GM10248 (cell line): ENCODE measurements around the gene DCT.

Experiments
- CTCF ChIA-PET: fragments of 300-600 bp; sonication (Branson Sonifier 250); formaldehyde crosslinking; extraction: SDS; loops from one replicate; lab custom pipeline; 2021; ENCODE audit warnings: antibody characterized with exemption; lab: Yijun Ruan, JAX
- POLR2A ChIA-PET: fragments of 350-650 bp; sonication (Branson Sonifier 250); formaldehyde crosslinking; extraction: SDS; loops from one replicate; lab custom pipeline; 2020; ENCODE audit warnings: antibody characterized with exemption; lab: Yijun Ruan, JAX
- DNase-seq: peaks from one replicate; pipeline ENCODE4 v3.0.0; 2012; ENCODE audit errors: extremely low spot score
- CTCF ChIP-seq: IDR thresholded peaks from 2 replicates; pipeline ENCODE4 v1.5.1; 2012; ENCODE audit warnings: mild to moderate bottlenecking, low read depth; ENCODE audit errors: extremely low read depth, missing control alignments, control extremely low read depth

Gene DCT

GRCh38 chr13:94487043-94487442, 7.6 kb upstream of the DCT start:
- no peak for DNase-seq
- CTCF ChIA-PET = interaction anchor here (1.5 kb wide), 1 partner anchor 17 kb away, joined by 3 read pairs; no protein-coding TSS in a partner anchor
- TF ChIP-seq CTCF = no peak
- POLR2A ChIA-PET = no interaction called here

- DNase-seq = no peak
- CTCF ChIA-PET = no interaction called here
- POLR2A ChIA-PET = no interaction called here
- no peak for TF ChIP-seq CTCF
Observed at GRCh38 chr13:94483970-94484369, 4.5 kb upstream of the DCT start.

- no peak for TF ChIP-seq CTCF
- ChIA-PET CTCF (interaction anchor here (1.3 kb wide), 1 partner anchor 10 kb away, joined by 4 read pairs; no protein-coding TSS in a partner anchor), POLR2A (no interaction called here)
- DNase-seq = no peak
Observed at GRCh38 chr13:94481941-94482340, 2.5 kb upstream of the DCT start.

- POLR2A ChIA-PET = no interaction called here
- CTCF ChIA-PET = no interaction called here
- no peak for DNase-seq
- TF ChIP-seq CTCF = no peak
Observed at GRCh38 chr13:94480672-94481145, 1.2 kb upstream of the DCT start.

GRCh38 chr13:94478913-94479312, 569 bp downstream of the DCT start:
- CTCF ChIA-PET = interaction anchor here (1.4 kb wide), 1 partner anchor 1357 kb away, joined by 3 read pairs; no protein-coding TSS in a partner anchor
- no peak for TF ChIP-seq CTCF
- POLR2A ChIA-PET = no interaction called here
- DNase-seq = no peak

GRCh38 chr13:94470126-94470525, 9.4 kb downstream of the DCT start:
- ChIA-PET CTCF (interaction anchor here (1.4 kb wide), 1 partner anchor 17 kb away, joined by 3 read pairs; no protein-coding TSS in a partner anchor), POLR2A (no interaction called here)
- no peak for TF ChIP-seq CTCF
- DNase-seq = no peak
